Spleen (tissue), 13 donors: Measurements from ENCODE around the gene BMP2. TPM values are rescaled to one million over a fixed set of nuclear protein-coding genes. Genes with fewer than 3 reads are reported as not detected.

Source experiments
- DNase-seq: peaks from one replicate; pipeline ENCODE4 v3.0.0-alpha.2; 2020
- H3K27ac ChIP-seq, 8 donors: fragments of 200-600 bp; sonication (generic) in 7 of 8; 1 replicate in 4 of 8; 2 replicates in 4 of 8; pipeline versions ENCODE4 v1.5.0 to v1.8.0; 2016 to 2021; ENCODE audit warnings: inconsistent platforms in 4 of 8, mild to moderate bottlenecking in 4 of 8, moderate library complexity in 1 of 8
- H3K27me3 ChIP-seq, 7 donors: fragments of 200-600 bp; sonication (generic) in 6 of 7; replicated peaks in 1 of 7; 1 replicate in 4 of 7; 2 replicates in 3 of 7; pipeline versions ENCODE4 v1.5.0 to v1.8.0; 2016 to 2021; ENCODE audit warnings: inconsistent platforms in 3 of 7, mild to moderate bottlenecking in 1 of 7
- H3K36me3 ChIP-seq, 6 donors: fragments of 200-600 bp; sonication (generic) in 5 of 6; 1 replicate in 4 of 6; 2 replicates in 2 of 6; pipeline versions ENCODE4 v1.5.0 to v1.8.0; 2016 to 2021; ENCODE audit warnings: inconsistent platforms in 2 of 6
- H3K4me1 ChIP-seq, 6 donors: fragments of 200-600 bp; sonication (generic) in 5 of 6; 1 replicate in 3 of 6; 2 replicates in 3 of 6; pipeline versions ENCODE4 v1.5.0 to v1.8.0; 2016 to 2021; ENCODE audit warnings: inconsistent platforms in 3 of 6
- H3K4me3 ChIP-seq, 8 donors: fragments of 200-600 bp; sonication (generic) in 7 of 8; 1 replicate in 4 of 8; 2 replicates in 4 of 8; pipeline versions ENCODE4 v1.5.0 to v1.8.0; 2016 to 2021; ENCODE audit warnings: inconsistent platforms in 4 of 8, mild to moderate bottlenecking in 4 of 8, moderate library complexity in 2 of 8
- H3K9me3 ChIP-seq, 8 donors: fragments of 200-600 bp; sonication (generic) in 7 of 8; 1 replicate in 4 of 8; 2 replicates in 4 of 8; pipeline versions ENCODE4 v1.5.0 to v1.8.0; 2016 to 2021; ENCODE audit warnings: inconsistent platforms in 4 of 8
- POLR2A ChIP-seq, 3 donors: fragments of 450-650 bp; IDR thresholded peaks; one replicate each; pipeline ENCODE4 v1.5.1; 2017; ENCODE audit warnings: antibody characterized with exemption in 3 of 3, mild to moderate bottlenecking in 1 of 3
- POLR2AphosphoS5 ChIP-seq, 3 donors: sonication (generic); formaldehyde crosslinking; IDR thresholded peaks; one replicate each; pipeline ENCODE4 v1.5.1; 2017; ENCODE audit warnings: antibody characterized with exemption in 3 of 3
- WGBS, 5 donors: extraction: QIAGEN DNeasy Blood & Tissue Kit in 3 of 5; methylation state at CpG; one replicate each; pipeline versions ENCODE4 v1.1.5 to v1.1.7; 2013 to 2018; 5-methylcytosine and 5-hydroxymethylcytosine counted together
- intact Hi-C: fragments of 100-400 bp; cut with DNase I; formaldehyde crosslinking; loops from one replicate; pipeline ENCODE4 v1.15.0; 2023; ENCODE audit warnings: low total_unique reads
- long read RNA-seq, 2 donors: transcript quantifications; one replicate each; lab custom pipeline, GENCODE V29; 2026
- polyA plus RNA-seq, 3 donors: library from polyadenylated mRNA; stranded (reverse); fragments of 200-250 nt; gene quantifications; one replicate each; pipeline ENCODE4 v1.2.1, GENCODE V29; 2013
- total RNA-seq, 7 donors: library from RNA; depleted of rRNA in 3 of 7; stranded (reverse); fragments of >200 nt in 3 of 7; fragmentation: NEBNext Ultra II Directional in 4 of 7; extraction: Animal tissue kit (Norgen Biotek cat#: 25700) in 4 of 7; gene quantifications; one replicate each; pipeline versions ENCODE4 v1.1.0 to v1.2.1, GENCODE V29; 2016 to 2021
- TF ChIP-seq, protein P1 (sequence below), 11 experiments: fragments of 200-600 bp in 7 of 11; fragments of 450-650 bp in 4 of 11; sonication (generic) in 4 of 11; IDR thresholded peaks in 8 of 11; conservative IDR thresholded peaks in 3 of 11; 1 replicate in 7 of 11; 2 replicates in 4 of 11; pipeline versions ENCODE4 v1.4.0 to v1.8.0; 2016 to 2021; ENCODE audit warnings: antibody characterized with exemption in 11 of 11, inconsistent platforms in 4 of 11, mild to moderate bottlenecking in 1 of 11
- donor health status: healthy with polysubstance abuse.
- donor health status: DM: no; HTN: no; CAD: no; lungs with moderate emphysema.
- donor health status: DM: no; HTN: no; CAD: no.
- donor health status: Bipolar disorder and iron deficiency.
- donor health status: healthy.
- donor health status: DM: no; HTN: no; CAD: no.
- donor health status: DM: yes; HTN: yes; CAD: no.

Gene BMP2
- 10 to 100 TPM; 13.9 to 30.1 (median 18.5) TPM for total RNA-seq
- 1 to 10 TPM; 1.7 to 4.8 (median 2.1) TPM for polyA plus RNA-seq
- long read RNA-seq, donor 1, transcript BMP2-201 (3 exons, 3,601 nt) = major isoform, 9 of 9 reads
- long read RNA-seq, donor 1, partial matches to known transcripts = 0 of 9 reads
- long read RNA-seq, donor 1, other reads (novel, unspliced or antisense) = 0 of 9 reads
- long read RNA-seq, donor 2, transcript BMP2-201 (3 exons, 3,601 nt) = major isoform, 11 of 11 reads
- long read RNA-seq, donor 2, partial matches to known transcripts = 0 of 11 reads
- long read RNA-seq, donor 2, other reads (novel, unspliced or antisense) = 0 of 11 reads

DNA sequence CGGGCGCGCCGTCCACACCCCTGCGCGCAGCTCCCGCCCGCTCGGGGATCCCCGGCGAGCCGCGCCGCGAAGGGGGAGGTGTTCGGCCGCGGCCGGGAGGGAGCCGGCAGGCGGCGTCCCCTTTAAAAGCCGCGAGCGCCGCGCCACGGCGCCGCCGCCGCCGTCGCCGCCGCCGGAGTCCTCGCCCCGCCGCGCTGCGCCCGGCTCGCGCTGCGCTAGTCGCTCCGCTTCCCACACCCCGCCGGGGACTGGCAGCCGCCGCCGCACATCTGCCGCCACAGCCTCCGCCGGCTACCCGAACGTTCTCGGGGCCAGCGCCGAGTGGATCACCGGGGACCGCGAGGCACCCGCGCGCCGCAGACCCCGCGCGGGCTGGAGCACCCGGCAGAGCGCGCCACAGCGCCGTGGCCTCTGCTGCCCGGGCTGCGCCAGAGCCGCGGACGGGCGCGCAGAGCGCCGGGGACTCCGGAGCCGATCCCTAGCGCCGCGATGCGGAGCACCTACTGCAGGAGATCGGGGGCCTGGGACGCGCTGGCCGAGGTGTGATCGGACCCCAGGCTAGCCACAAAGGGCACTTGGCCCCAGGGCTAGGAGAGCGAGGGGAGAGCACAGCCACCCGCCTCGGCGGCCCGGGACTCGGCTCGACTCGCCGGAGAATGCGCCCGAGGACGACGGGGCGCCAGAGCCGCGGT is at the start of gene BMP2:
Gene BMP2, plus strand, starts transcription at position 151 of the 692 bp plus-strand sequence. CDS start 2,441 bp downstream, outside the sequence.
- intact Hi-C loops = no loop called here
- 0 to 1% (median 1%) methylated on average over 88 to 112 of the region's 112 CpGs; no CpG with 5 or more reads in 1 of the 5 donors for WGBS, 5 donors
- peaks cover 0 to 60% (median 25%) of the 10 kb centered on the region in 7 donors for H3K27me3 ChIP-seq
- DNase-seq = peak; percentile 81
- peaks cover 5 to 70% (median 33%) of the 10 kb centered on the region in 6 donors for H3K4me1 ChIP-seq
- no peaks in the 10 kb centered on the region for H3K9me3 ChIP-seq
- H3K36me3 ChIP-seq = no peaks in the 10 kb centered on the region
- H3K27ac ChIP-seq = peak within 1 kb of the TSS; percentile 72 to 88 (median 85)
- peak within 1 kb of the TSS; percentile 46 to 77 (median 61) for H3K4me3 ChIP-seq
- peak in 2 of 3 donors; percentile 44 to 47 for TF ChIP-seq POLR2AphosphoS5 (IDR thresholded peaks at IDR 0.05)
- TF ChIP-seq, protein P1, sequence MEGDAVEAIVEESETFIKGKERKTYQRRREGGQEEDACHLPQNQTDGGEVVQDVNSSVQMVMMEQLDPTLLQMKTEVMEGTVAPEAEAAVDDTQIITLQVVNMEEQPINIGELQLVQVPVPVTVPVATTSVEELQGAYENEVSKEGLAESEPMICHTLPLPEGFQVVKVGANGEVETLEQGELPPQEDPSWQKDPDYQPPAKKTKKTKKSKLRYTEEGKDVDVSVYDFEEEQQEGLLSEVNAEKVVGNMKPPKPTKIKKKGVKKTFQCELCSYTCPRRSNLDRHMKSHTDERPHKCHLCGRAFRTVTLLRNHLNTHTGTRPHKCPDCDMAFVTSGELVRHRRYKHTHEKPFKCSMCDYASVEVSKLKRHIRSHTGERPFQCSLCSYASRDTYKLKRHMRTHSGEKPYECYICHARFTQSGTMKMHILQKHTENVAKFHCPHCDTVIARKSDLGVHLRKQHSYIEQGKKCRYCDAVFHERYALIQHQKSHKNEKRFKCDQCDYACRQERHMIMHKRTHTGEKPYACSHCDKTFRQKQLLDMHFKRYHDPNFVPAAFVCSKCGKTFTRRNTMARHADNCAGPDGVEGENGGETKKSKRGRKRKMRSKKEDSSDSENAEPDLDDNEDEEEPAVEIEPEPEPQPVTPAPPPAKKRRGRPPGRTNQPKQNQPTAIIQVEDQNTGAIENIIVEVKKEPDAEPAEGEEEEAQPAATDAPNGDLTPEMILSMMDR (IDR thresholded peaks at IDR 0.05 in 8 of 11, conservative IDR thresholded peaks at IDR 0.05 in 3 of 11) = no peak
- peak in 1 of 3 donors; percentile 83 for TF ChIP-seq POLR2A (IDR thresholded peaks at IDR 0.05)

DNA sequence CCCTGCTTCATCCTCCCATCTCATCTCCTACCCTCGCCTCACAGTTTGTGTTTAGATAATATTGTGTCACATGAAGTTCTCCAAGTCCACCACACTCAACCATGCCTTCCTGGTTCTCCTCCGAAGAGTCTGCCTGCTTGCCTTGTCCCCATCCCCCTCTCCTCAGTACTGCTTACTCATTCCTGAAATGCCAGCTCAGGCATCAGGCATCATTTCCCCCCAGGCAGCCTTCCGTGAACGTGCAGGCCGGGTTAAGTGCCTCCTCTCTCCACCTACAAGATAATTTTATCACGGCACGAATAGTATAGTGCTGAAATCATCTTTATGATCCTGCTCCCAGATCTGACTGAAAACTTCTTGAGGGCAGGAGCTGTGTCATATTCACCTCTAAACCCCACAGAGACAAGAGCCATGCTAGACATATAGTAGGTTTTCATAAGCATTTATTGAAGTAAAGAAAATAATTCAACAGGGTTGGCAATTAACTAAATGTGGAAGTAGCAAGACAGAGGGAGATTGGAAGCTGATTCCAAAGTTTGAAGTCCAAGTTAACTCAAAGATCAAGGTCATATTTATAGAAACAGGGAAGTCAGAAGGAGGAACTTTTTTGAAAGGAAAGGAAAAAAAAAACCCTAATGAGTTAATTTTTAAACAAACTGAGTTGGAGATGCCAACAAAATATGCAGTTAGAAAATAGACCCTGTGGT is 48.7 kb upstream of the BMP2 start:
- TF ChIP-seq POLR2AphosphoS5 (IDR thresholded peaks at IDR 0.05) = no peak
- TF ChIP-seq POLR2A (IDR thresholded peaks at IDR 0.05) = no peak
- TF ChIP-seq, protein P1 (IDR thresholded peaks at IDR 0.05 in 8 of 11, conservative IDR thresholded peaks at IDR 0.05 in 3 of 11) = no peak
- 57 to 82% (median 75%) methylated on average over 7 of the region's 7 CpGs for WGBS, 5 donors

DNA sequence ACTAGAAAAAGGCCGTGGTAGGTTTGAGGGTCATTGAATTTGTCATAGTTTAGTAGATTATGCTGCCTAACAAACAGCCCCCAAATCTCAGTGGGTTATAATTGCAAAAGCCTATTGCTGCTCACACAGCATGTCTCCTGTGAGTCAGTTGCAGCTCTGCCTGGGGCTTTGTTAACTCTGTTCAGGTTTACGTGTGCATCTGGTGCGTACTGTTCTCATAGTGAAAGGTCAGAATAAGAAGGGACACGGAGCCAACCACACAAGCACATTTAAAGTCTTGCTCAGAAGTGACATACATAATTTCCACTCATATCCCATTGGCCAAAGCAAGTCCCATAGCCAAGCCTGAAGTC is 48.1 kb upstream of the BMP2 start:
- no peaks in the 10 kb centered on the region for H3K36me3 ChIP-seq
- H3K4me1 ChIP-seq = no peaks in the 10 kb centered on the region
- H3K27me3 ChIP-seq = no peaks in the 10 kb centered on the region
- no peaks in the 10 kb centered on the region for H3K9me3 ChIP-seq
- no peak overlapping the region for H3K27ac ChIP-seq
- intact Hi-C loops = no loop called here
- no peak for DNase-seq
- TF ChIP-seq POLR2AphosphoS5 (IDR thresholded peaks at IDR 0.05) (no peak), POLR2A (IDR thresholded peaks at IDR 0.05) (no peak)
- TF ChIP-seq, protein P1 (IDR thresholded peaks at IDR 0.05 in 8 of 11, conservative IDR thresholded peaks at IDR 0.05 in 3 of 11) = no peak
- no peak overlapping the region for H3K4me3 ChIP-seq
- WGBS, 5 donors = 84 to 91% (median 86%) methylated on average over 4 of the region's 4 CpGs

More for the DNA sequence above, 48.7 kb upstream of the BMP2 start:
- no peak overlapping the region for H3K4me3 ChIP-seq
- no peaks in the 10 kb centered on the region for H3K4me1 ChIP-seq
- no peaks in the 10 kb centered on the region for H3K9me3 ChIP-seq
- H3K27me3 ChIP-seq = no peaks in the 10 kb centered on the region
- H3K36me3 ChIP-seq = no peaks in the 10 kb centered on the region
- no peak overlapping the region for H3K27ac ChIP-seq
- DNase-seq = no peak
- intact Hi-C loops = no loop called here
